Erythroblast (primary cell): ENCODE data around the gene CCDC196.

Experiments
- GATA1 ChIP-seq: IDR thresholded peaks from 2 replicates; pipeline ENCODE4 v1.6.1; 2011; ENCODE audit warnings: low read depth, mild to moderate bottlenecking, control low read depth, low read length, moderate library complexity
- POLR2A ChIP-seq: IDR thresholded peaks from 2 replicates; pipeline ENCODE4 v1.6.1; 2011; ENCODE audit warnings: mild to moderate bottlenecking, low read length

DNA sequence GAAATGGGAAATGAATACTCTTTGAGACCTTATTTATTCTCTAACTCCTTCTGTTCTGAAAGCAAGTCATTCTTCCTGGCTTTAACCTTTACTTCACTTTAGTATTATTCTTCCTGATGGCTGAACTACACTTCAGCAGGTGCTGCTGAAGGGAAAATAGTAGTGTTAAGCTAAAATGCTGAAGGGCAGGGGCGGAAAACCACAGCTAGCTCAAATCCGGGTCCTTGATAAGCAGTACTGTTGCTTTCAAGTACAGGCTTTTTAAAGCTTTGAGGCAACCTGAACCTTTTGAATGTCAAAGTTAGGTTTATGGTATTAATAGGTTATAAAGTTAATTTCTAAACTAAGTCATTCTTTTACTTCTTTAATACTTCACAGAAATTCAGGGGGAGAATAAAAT is 10.7 kb downstream of the CCDC196 start:
- TF ChIP-seq POLR2A (no peak), GATA1 (no peak)
